Esophagus squamous epithelium (tissue), 4 donors: ENCODE results near the gene SEPHS1.

Experiments
- CTCF ChIP-seq, 6 experiments: fragments of 450-650 bp in 4 of 6; fragments of 200-600 bp in 2 of 6; sonication (generic) in 2 of 6; IDR thresholded peaks; one replicate each; pipeline ENCODE4 v1.5.1; 2016 to 2019; ENCODE audit warnings: antibody characterized with exemption in 6 of 6, mild to moderate bottlenecking in 4 of 6, moderate library complexity in 4 of 6
- POLR2A ChIP-seq, 4 donors: fragments of 450-650 bp; IDR thresholded peaks; one replicate each; pipeline ENCODE4 v1.6.1; 2017; ENCODE audit warnings: antibody characterized with exemption in 4 of 4, mild to moderate bottlenecking in 4 of 4, moderate library complexity in 3 of 4

DNA sequence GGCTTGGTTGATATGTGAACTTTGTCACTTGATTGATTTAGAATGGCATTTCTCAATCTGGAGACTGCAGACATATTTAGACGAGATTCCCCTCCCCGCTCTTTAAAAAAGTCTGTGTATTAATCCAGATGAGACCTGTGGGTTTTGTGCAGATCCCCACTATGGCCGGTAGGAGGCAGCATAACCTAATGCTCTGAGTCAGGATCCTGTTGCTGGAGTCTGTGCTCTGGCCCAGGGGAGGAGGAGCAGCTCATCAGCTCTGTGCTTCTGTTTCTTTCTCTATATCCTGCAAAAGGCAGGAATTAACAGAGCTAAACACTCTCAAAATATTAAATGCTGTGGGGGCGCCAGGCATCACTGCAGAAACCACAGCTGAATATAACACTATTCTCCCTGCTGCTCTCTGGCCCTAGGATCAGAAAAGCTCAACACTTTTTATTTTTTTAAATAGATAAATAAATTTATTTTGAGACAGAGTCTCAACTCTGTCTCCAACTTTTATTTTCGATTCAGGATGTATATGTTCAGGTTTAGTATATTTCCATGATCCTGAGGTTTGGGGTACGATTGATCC lies 23.9 kb upstream of the SEPHS1 start:
- no peak for TF ChIP-seq POLR2A (IDR thresholded peaks at IDR 0.05)
- TF ChIP-seq CTCF (IDR thresholded peaks at IDR 0.05) = peak; percentile 73 to 96 (median 91)
